ENCODE measurements around the gene HAUS3. TPM values are rescaled to one million over a fixed set of nuclear protein-coding genes. Genes with fewer than 3 reads are reported as not detected.

The HAUS3 gene
- total RNA-seq, 1 donor from 2014 or later: 13.0 TPM

- Histone ChIP-seq H3K4me3 (peak overlapping the region; percentile 2), H3K9me3 (no peaks in the 10 kb centered on the region), H3K27ac (peak overlapping the region; percentile 91), H3K36me3 (peaks cover 36% of the 10 kb centered on the region), H3K27me3 (no peaks in the 10 kb centered on the region), H3K4me1 (peaks cover 59% of the 10 kb centered on the region)
- intact Hi-C loops (cut with DNase I): no loop called here
- peak; percentile 59 for DNase-seq
- TF ChIP-seq, protein P1, sequence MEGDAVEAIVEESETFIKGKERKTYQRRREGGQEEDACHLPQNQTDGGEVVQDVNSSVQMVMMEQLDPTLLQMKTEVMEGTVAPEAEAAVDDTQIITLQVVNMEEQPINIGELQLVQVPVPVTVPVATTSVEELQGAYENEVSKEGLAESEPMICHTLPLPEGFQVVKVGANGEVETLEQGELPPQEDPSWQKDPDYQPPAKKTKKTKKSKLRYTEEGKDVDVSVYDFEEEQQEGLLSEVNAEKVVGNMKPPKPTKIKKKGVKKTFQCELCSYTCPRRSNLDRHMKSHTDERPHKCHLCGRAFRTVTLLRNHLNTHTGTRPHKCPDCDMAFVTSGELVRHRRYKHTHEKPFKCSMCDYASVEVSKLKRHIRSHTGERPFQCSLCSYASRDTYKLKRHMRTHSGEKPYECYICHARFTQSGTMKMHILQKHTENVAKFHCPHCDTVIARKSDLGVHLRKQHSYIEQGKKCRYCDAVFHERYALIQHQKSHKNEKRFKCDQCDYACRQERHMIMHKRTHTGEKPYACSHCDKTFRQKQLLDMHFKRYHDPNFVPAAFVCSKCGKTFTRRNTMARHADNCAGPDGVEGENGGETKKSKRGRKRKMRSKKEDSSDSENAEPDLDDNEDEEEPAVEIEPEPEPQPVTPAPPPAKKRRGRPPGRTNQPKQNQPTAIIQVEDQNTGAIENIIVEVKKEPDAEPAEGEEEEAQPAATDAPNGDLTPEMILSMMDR (IDR thresholded peaks at IDR 0.05): no peak
- ATAC-seq: no peak
Observed at GRCh38 chr4:2257361-2258081, 15.6 kb upstream of the HAUS3 start.

DNA sequence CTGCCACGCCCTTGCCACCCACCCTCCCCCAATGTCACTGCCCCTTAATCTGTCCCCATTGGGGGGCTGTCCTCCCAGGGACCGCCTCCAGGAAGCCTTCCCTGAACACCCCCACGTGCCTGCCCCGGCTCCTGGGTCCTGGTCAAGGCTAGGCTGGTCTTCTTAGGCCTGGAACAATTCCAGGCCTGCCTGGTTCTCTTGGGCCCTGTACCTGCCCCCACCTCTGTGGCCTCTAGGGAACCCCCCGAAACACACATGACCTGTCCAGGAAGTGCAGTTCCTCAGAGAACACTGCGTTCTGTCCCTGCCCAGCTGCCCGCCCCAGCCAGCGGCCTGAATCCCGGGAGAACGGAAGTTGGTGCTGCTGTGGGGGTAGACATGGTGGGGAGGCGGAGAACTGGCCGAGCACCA lies 14.9 kb upstream of the HAUS3 start:
- H3K36me3 ChIP-seq: peaks cover 44% of the 10 kb centered on the region
- intact Hi-C loops (cut with DNase I): no loop called here
- peak; percentile 75 for DNase-seq
- H3K4me1 ChIP-seq: peaks cover 59% of the 10 kb centered on the region
- peak overlapping the region; percentile 91 for H3K27ac ChIP-seq
- H3K9me3 ChIP-seq: no peaks in the 10 kb centered on the region
- ATAC-seq: peak; percentile 45
- H3K4me3 ChIP-seq: no peak overlapping the region
- H3K27me3 ChIP-seq: no peaks in the 10 kb centered on the region
- TF ChIP-seq, protein P1 (IDR thresholded peaks at IDR 0.05): no peak

DNA sequence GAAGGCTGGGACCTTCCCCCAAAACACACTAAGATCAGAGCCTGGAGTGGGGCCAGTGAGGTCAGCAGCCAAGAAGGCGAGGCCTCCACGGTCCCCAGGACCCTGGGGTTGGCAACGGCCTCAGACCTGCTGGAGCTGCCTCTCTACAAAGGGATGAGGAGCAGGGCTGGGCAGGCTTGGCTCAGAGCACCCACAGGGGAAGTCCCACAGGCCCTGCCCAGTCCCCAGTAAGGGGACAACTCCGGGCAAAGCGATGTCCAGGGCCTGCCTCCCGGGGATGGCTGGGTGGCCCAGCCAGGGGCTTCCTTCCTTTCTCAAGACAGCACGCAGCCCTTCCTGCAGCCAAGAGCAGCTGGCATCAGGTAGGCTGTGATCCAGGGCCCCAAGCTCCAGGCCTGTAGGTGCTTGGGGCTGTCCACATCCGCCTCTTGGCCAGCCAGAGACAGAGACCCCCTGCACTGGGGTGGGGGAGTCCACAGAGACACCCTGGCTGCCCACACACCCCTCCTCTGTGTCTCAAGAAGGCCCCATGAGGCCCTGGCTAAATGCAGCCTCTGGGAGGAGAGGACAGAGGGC lies 14.3 kb upstream of the HAUS3 start:
- DNase-seq (peak; percentile 66), ATAC-seq (peak; percentile 46)
- intact Hi-C loops (cut with DNase I): no loop called here
- no peak overlapping the region for H3K4me3 ChIP-seq
- no peaks in the 10 kb centered on the region for H3K9me3 ChIP-seq
- peaks cover 47% of the 10 kb centered on the region for H3K36me3 ChIP-seq
- TF ChIP-seq, protein P1 (IDR thresholded peaks at IDR 0.05): no peak
- peaks cover 59% of the 10 kb centered on the region for H3K4me1 ChIP-seq
- no peaks in the 10 kb centered on the region for H3K27me3 ChIP-seq
- peak overlapping the region; percentile 91 for H3K27ac ChIP-seq

DNA sequence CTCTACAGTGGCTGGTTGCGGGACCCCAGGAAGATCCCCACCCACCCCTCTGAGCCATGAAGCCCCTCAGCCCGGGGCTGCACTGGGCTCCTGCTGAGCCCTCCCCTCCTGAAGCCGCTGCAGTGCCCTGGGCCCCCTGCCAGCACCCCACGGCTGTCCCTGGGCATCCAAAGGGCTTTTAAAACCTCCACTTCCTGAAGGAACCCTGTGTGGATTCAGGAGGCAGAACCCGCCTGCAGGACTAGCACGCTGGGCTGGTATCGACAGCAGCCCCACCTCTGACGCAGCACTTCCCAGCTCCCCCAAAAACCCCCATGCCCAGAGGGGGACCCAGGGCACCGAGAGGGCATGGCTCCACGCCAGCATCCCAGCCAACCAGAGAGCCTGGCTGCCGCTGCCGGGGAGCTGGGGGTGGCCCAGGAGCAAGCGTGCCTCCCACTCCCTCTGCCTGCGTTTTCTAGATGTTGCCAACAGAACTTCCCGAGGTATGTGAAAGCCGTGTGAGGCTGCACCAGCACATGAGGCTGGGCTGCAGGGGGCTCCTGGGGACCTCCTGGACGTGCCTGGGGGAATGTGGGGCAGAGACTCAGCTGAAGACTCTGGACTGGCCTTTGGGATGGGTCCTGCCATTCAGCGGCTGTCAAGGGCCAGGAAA lies 13.7 kb upstream of the HAUS3 start:
- ATAC-seq (no peak), DNase-seq (peak; percentile 67)
- no peaks in the 10 kb centered on the region for H3K27me3 ChIP-seq
- peaks cover 57% of the 10 kb centered on the region for H3K4me1 ChIP-seq
- peaks cover 53% of the 10 kb centered on the region for H3K36me3 ChIP-seq
- no peak overlapping the region for H3K4me3 ChIP-seq
- intact Hi-C loops (cut with DNase I): no loop called here
- TF ChIP-seq, protein P1 (IDR thresholded peaks at IDR 0.05): no peak
- peak overlapping the region; percentile 91 for H3K27ac ChIP-seq
- no peaks in the 10 kb centered on the region for H3K9me3 ChIP-seq

DNA sequence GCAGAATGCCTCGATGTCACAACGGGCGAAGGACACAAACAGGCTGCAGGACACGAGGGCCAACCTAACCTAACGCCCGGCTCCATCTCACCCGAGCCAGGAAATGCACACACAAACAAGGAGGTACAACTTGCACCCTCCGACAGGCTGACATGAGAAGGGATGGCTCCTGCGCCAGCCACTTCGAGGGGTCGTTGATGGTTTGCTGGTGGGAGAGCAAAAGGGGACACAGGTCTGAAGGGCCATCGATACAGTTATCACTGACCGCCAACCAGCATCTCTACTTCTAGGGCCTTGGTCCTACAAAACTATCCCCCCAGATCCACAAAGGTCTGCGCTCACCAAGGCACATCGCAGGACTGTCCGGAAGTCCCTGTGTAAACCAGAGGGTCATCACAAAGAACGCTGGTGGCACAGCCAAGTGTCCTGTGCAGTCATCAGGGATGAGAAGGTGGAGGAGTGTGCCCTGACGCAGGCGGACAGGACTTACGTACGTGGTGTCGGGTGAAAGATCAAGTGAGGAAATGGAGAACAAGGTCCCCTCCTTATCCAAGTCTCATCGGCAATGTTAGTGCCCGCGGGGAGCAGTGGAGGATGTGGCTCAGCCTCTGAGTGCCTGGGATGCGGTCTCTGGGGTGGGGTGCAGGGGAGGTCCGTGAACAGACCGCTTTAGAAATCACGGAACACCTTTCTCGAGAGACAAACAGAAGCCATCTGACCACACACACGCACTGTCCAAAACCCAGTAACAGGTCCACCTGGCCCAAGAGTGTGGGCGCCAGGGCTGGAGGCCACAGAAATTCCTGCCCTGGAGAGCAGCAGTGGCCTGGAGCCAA lies 13.0 kb upstream of the HAUS3 start:
- TF ChIP-seq, protein P1 (IDR thresholded peaks at IDR 0.05): no peak
- no peak for ATAC-seq
- Histone ChIP-seq H3K9me3 (no peaks in the 10 kb centered on the region), H3K36me3 (peaks cover 60% of the 10 kb centered on the region), H3K27ac (peak overlapping the region; percentile 91), H3K4me1 (peaks cover 49% of the 10 kb centered on the region), H3K4me3 (no peak overlapping the region), H3K27me3 (no peaks in the 10 kb centered on the region)
- intact Hi-C loops (cut with DNase I): no loop called here
- no peak for DNase-seq

Data from upper lobe of right lung (tissue), 1 donor.